IPS DF 4.7 (cell line): ENCODE measurements around the gene OMP.

Experiments used
- DNase-seq: peaks from one replicate; pipeline ENCODE4 v3.0.0-alpha.2; 2013; ENCODE audit warnings: low spot score; ENCODE audit errors: extremely low read depth

Gene OMP

GRCh38 chr11:77121876-77122575 lies 19.4 kb downstream of the OMP start:
- no peak for DNase-seq

GRCh38 chr11:77122576-77123212 lies 20.1 kb downstream of the OMP start:
- DNase-seq: no peak

DNA sequence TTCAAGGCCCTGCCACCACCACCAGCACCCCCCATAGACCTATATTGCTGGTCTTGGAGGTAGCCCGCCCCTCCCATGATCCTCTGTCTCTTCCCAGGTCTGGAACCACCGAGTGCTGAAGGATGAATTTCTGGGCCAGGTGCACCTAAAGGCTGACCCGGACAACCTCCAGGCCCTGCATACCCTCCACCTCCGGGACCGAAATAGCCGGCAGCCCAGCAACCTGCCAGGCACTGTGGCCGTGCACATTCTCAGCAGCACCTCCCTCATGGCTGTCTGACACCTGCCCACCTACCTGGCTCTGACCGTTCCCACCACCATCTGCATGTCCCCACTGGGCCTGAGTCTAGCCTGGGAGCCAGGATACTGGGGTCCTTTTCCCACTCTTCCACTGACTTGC lies 21.0 kb downstream of the OMP start:
- no peak for DNase-seq

GRCh38 chr11:77124041-77124440 lies 21.4 kb downstream of the OMP start:
- no peak for DNase-seq

DNA sequence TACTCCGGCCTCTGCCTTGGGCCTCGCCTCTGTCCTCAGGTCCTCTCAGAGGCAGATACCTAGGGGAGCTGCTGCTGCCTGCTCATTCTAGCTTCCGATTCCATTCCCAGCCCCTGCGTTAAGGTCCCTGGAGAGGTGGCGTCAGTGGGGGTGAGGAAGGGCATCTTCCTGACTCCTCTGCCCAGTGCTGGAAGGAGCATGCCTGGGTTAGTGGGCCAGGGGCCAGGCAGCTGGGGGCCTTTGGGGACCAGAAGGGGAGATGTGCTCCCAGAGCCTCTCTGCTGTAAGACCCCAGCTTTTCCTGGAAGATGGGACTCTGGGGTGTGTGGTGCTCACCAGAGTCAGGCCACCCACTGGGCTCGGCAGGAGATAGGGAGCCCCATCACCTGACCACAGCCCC lies 21.8 kb downstream of the OMP start:
- no peak for DNase-seq

GRCh38 chr11:77125191-77125590 lies 22.6 kb downstream of the OMP start:
- no peak for DNase-seq

- DNase-seq: no peak
Measured at GRCh38 chr11:77125695-77126094, 23.1 kb downstream of the OMP start.

- DNase-seq: no peak
Measured at GRCh38 chr11:77126156-77126775, 23.6 kb downstream of the OMP start.

DNA sequence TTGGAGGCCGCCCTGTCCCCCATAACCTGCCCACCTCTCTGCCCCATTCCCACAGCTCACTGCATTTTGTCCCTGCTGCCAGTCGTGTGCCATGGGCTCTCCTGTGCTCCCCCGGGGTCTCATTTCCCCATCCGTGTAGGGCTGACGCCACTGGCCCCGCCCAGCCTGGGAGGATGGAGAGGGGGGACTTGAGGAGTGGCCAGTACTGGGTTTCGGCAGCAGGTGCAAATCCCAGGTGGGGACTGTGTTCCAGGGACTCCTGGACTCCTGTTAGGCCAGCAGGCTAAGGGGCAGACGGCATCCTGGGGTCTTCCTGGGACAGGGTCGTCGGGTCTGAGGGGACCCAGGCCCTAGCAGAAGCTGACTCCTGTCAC lies 24.2 kb downstream of the OMP start:
- DNase-seq: no peak

DNA sequence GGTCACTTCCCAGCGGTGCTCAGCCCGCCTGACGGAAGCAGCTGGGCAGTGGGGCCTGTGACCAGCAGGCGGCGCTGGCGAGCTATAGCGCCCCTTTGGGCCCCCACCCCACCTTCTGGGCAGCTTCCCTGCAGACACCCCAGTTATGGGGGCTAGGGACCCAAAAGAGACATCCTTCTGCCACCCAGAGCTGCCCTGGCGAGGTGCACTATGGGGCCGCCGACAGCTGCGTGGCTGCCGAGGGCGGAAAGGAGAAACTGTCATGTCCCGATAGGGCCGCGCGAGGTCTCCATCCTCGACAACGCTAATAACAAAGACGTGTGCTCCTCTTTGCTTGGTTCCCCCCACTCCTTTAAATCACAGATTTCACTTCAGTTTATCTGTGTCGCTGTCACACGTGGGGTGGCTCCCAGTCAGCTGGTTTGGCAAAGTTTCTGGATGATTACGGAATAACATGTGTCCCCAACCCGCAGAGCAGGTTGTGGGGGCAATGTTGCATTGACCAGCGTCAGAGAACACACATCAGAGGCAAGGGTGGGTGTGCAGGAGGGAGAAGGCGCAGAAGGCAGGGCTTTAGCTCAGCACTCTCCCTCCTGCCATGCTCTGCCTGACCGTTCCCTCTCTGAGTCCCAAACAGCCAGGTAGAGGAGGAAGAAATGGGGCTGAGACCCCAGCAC lies 24.7 kb downstream of the OMP start:
- no peak for DNase-seq

DNA sequence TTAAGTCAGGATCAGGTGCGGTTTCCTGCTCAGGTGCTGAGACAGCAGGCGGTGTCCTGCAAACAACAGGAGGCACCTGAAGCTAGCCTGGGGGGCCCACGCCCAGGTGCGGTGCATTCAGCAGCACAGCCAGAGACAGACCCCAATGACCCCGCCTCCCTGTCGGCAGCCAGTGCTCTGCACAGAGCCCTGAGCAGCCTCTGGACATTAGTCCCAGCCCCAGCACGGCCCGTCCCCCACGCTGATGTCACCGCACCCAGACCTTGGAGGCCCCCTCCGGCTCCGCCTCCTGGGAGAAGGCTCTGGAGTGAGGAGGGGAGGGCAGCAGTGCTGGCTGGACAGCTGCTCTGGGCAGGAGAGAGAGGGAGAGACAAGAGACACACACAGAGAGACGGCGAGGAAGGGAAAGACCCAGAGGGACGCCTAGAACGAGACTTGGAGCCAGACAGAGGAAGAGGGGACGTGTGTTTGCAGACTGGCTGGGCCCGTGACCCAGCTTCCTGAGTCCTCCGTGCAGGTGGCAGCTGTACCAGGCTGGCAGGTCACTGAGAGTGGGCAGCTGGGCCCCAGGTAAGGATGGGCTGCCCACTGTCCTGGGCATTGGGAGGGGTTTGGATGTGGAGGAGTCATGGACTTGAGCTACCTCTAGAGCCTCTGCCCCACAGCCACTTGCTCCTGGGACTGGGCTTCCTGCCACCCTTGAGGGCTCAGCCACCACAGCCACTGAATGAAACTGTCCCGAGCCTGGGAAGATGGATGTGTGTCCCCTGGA lies 25.5 kb downstream of the OMP start, which contains the start of gene MYO7A:
MYO7A (plus strand) TSS at position 327 of the 772 bp plus-strand sequence. CDS start 2,389 bp downstream, outside the sequence.
- no peak for DNase-seq

GRCh38 chr11:77129069-77129841 lies 26.6 kb downstream of the OMP start:
- no peak for DNase-seq

GRCh38 chr11:77129842-77130756 lies 27.5 kb downstream of the OMP start:
- DNase-seq: no peak

- no peak for DNase-seq
Measured at GRCh38 chr11:77130763-77131513, 28.3 kb downstream of the OMP start.

- no peak for DNase-seq
Measured at GRCh38 chr11:77131560-77131959, 28.9 kb downstream of the OMP start.

GRCh38 chr11:77135069-77135468 lies 32.4 kb downstream of the OMP start:
- no peak for DNase-seq

- DNase-seq: no peak
Measured at GRCh38 chr11:77136074-77136473, 33.4 kb downstream of the OMP start.

DNA sequence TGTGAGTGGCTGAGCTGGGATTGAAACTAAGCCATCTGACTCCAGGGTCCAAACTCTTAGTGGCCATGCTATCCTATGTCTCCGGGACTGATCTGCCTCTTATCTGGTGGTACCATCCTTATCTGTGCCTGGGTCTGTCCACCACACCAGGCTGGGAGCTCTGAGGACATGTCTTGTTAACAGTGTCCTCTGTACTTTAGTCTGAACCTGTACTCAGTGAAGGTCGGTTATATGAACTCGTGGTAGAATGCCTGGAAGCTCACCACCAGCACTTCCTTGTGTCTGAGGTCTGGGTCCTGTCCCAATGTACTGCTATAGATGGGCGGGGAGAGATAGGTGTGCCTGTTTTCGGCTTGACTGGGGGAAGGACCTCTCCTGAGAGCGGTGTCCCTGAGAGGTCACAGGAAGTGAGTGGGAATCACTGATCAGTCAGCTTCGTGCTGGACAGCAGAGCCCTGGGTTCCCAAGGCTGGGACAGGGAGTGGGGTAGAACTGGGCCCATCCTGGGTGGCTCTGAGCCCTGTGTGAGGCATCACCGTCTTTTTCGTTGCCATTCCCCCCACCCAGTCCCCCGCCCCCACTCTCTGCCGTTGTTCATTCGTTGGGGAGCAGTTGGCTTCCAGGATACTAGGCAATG lies 34.3 kb downstream of the OMP start:
- DNase-seq: no peak
